Measurements from ENCODE around the gene ANKRD34B.
"Not testable (repeated sequence)": the region's sequence is repeated elsewhere in the genome, so short reads cannot be mapped to it uniquely, and the experiment has no call there.

The ANKRD34B gene

DNA sequence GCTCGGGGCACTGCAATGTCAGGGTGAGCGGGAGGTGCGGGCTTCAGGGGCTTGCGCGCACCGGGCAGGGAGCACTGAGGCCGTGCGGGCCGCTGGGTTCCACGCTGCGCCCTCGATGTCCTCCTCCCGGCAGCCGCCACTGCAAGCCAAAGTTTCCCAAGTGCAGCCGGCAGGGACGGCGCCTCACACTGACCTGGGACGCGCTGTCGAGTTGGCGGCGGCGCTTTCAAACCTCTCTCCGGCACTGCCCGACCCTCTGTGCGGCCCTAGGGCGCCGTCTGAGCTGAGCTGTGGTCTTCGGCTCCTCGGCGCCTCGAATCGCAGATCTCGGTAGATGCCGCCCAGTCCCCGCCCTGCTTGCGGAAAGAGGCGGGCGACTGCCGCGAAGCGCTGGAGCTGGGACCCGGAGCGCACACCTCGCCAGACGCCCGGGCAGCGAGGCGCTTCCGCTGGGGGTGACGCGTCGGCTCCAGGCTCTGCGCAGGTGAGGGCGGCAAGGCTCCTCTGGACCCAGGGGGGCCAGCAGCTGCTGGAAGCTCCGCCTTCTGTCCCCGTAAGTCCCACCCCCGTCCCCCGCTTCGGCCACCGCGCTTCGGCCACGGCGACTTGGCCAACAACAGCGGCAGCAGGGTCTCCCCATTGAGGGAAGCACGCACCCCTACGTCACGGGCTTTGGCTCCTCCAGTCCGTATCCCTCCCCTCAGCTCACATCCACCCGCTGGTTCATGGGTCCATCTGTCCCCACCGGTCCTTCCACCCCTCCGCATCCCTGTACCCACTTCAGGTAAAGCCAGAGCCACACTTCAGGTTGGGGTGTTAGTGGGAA is at the start of gene ANKRD34B:
Gene ANKRD34B, minus strand, starts transcription at position 320 of the 826 bp plus-strand sequence. CDS start 10,261 bp downstream, outside the sequence.
- no peak for DNase-seq

DNA sequence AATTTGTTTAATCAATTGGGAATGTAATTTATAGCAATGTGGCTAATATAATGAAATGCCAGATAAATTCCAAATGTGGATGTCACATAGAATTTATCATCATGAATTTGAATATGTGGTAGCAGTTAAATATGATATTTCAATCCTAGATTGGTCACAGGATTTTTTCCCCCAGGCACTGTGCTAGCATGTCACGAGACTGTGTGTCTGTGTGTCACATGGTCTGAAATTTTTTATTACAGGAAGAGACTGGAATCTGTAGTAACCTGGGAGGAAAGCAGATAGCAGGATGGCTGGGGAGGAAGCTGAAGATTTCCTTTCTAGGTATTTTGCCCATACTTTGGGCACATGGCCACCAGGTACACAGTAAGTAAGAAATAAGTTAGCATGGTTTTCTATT is 49.0 kb upstream of the ANKRD34B start:
- DNase-seq: no peak

DNA sequence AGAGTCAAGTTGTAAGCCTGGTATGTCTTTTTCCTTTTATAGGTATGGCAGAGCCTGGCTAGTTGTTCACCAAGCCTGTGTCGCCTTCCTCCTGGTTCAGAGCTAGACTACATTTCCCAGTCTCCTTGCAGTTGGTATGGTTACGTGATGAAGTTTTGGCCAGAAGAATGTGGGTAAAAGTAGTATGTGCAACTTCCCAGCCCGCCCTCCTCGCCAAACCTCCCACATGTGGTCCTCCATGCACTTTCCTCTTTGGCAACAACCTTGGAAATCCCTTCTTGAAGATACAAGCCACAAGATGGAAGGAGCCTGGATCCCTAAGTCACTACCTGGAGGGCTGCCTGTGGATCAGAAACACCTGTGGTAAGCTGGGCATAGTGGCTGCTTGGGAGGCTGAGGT is 48.4 kb upstream of the ANKRD34B start:
- no peak for DNase-seq

DNA sequence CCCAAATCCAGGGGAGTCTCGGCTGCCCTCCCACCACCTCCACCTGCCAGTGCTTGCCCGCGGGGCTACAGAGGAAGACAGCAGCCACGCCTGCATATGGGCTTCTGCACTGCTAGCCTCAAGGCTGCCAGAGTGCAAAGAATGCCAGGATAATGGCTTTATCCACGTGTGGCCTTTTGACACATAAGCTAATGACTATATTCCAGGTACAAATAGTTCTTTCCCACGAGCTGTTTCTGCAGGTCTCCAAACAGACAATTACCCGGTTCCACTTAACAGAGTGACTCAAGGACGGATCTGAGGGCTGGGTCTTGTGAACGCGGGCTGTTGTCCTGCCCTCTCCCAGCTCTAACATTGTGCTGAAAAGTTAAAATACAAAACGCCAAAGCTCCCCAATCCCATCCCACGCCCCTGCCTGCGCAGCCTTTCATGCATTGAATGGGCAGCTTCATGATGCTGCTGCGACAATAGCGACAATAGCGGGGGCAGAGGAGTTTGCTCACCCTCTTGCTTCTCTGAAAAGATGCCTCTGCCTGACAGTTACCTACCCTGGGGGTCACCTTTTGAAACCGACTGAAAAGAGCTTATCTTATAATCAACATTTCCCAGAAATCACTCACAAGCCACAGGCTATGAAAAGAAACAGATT is 45.3 kb upstream of the ANKRD34B start:
- no peak for DNase-seq

DNA sequence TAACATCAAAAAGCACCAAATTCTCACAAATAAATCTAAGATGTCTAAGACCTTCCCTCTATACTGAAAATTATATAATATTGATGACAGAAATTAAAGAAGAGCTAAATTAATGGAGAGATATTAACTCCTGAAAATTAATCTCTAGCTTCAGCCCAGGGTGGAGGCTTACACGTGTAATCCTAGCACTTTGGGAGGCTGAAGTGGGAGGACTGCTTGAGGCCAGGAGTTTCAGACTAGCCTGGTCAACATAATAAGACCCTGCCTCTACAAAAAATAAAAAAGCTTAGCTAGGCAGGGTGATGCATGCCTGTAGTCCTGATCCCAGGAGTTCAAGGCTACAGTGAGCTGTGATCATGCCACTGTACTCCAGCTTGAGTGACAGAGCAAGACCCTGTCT is 39.6 kb upstream of the ANKRD34B start:
- DNase-seq: no peak

DNA sequence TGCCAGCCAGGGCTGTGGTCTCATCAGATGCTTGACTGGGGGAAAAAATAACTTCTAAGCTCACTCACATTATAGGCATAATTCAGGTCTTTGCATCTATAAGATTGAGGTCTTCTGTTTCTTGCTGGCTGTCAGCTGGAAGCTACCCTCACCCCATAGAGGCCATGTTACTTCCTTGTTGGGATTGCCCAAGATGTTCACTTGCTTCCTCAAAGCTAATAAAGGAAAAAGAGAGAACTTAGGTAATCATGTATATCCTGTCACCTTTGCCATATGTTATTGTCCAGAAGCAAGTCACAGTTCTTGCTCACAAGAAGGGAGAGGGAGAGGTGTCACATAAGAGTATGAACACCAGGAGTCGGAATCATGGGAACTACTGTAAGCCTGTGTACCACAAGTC is 38.7 kb upstream of the ANKRD34B start:
- no peak for DNase-seq

DNA sequence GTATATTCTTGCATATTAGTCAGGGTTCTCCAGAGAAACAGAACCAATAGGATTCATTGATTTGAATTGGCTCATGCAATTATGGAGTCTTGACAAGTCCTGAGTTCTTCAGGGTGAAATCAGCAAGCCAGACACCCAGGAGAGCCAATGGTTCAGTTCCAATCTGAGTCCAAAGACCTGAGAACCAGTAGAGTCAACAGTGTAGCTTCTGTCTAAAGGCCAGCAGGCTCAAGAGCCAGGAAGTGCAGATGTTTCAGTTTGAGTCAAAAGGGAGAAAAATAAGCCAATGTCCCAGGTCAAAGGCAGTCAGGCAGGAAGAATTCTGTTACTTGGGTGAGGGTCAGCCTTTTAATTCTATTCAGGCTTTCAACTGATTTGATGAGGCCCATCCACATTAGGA is 37.8 kb upstream of the ANKRD34B start:
- DNase-seq: no peak

DNA sequence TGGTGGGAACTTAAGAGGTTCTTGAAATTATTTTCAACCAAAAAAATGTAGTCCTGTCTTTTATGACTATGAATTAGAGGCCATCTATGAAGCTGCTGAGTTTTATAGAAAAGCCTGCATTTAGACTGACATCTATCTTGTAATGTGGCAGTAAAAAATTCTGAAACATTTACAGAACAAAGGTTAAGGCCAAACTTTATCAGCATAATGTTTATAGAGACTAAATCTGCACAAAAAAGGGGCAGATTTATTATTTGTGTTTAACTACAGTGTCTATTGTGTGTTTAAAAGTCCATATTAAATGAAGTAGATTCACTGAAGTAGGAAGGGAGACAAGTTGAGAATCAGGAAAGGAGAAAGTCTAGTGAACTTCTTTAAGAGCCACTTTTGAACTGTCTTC is 37.3 kb upstream of the ANKRD34B start:
- DNase-seq: no peak

DNA sequence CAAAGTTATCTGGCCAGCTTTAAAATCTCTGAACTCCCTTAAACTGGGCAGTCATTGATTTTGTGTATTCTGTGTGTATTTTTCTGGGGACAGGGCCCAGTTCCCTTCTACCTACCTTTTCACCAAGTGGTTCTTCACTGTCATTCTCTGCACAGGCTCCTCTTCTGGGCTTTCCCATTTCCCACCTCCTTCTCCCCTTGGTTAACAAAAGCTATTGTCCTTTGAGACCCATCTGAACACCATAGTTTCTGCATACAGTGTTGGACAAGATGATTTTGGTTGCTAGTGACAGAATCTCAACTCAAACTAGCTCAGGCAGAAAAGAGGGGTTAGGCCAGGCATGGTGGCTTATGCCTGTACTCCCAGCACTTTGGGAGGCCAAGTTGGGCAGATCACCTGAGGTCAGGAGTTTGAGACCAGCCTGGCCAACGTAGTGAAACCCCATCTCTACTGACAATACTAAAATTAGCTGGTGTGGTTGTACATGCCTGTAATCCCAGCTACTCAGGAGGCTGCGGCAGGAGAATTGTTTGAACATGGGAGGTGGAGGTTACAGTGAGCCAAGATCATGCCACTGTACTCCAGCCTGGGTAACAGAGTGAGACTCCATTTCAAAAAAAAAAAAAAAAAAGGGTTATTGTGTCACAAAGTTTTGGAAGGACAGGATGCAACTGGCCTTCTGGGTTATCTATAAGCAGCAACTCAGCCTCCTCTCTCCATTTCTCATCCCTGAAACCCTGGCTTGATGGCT is 31.0 kb upstream of the ANKRD34B start:
- no peak for DNase-seq

DNA sequence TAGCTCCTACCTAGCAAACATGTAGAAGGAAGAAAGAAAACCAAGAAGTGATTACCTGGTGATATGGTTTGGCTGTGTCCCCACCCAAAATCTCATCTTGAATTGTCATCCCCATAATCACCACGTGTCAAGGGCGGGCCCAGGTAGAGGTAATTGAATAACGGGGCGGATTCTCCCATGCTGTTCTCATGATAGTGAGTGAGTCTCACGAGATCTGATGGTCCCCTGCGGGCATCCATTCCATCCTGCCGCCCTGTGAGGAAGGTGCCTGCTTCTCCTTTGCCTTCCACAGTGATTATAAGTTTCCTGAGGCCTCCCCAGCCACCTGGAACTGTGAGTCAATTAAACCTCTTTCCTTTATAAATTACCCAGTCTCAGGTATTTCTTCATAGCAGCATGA is 27.4 kb upstream of the ANKRD34B start:
- no peak for DNase-seq

DNA sequence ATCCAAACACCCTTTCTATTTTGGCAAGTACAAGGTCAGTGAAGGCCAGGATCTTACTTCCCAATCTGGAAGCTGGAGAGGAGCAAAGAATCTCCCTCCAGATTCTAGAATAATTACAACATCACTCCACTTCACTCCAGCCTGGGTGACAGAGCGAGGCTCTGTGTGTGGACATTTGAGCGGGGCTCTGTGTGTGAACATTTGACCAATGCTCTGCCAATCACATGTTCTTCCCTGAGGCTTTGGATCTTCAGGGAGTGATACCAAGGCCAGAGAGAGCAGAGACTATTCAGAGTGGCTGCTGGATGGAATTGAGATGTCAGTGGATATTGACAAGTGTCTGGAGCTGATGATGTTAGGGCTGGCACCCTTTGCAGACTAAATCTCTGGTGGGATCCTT is 24.7 kb upstream of the ANKRD34B start:
- no peak for DNase-seq

DNA sequence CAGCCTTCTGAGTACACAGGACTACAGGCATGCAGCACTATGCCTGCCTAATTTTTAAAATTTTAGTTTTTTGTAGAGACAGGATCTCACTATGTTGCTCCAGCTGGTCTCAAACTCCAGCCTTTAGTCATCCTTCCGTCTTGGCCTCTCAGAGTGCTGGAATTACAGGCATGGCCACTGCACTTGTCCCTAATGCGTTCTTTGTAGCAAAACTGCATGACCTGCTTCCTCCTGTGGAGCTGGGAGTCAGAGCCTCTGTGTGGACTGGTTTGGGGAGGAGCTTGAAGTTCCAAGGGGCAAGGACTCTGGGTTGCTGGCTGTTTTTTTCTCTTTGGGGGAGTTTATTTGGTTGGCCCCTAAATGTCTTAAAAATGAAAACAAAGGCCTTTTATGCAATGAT is 22.7 kb upstream of the ANKRD34B start:
- DNase-seq: no peak

DNA sequence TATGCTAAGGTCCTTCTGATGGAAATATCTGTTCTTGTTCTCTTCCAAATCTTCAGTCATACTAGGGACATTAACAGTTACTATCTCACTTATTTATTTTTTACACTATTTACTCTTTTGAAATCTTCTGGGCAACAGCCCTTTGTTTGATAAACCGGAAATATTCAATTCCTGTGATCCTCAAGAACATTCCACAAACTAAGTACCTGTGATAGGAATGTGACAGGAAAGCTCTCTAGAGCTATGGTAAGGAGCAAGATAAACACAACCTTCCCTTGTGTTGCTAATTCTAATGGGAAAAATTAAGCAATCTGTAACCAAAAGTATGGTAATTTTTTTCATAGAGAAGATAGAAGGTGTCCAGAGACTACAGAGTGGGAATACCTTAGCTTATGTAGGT is 22.0 kb upstream of the ANKRD34B start:
- no peak for DNase-seq

DNA sequence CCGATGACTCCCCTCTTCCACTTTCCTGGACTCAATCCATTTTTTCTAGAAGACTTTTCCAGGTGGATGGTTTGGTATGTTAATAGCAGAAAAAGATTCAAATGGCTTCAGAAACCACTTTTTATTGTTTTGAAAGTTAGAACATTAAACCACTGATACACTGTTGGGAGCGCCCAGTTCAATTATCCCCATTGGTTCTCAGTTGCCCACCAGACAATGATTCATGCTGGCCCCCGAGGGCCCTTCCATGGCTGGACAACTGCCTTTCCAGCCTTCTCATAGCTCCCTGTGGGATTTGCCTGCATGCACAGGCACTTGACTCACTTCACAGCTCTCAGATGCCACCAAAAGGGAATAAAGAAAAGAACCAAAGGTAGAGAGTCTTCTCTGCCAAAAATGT is 21.3 kb upstream of the ANKRD34B start:
- DNase-seq: no peak

DNA sequence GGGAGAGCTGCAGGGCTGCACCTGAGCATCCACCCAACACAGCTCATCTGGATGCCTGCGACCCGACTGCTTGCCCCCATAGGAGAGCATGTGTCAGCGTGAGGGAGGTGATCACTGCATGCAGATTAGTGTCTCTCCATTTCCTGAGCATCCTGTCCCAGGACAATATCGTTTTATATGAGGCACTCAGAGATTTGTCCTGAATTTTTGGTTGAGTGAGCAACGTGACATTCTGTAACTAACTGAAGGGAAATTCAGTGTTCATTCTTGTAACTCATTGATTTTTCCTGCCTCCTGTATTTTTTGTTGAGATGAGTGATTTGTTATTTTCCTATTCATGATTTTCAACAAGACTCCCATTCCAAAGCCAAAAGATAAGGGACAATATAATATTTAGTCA is 20.7 kb upstream of the ANKRD34B start:
- no peak for DNase-seq

DNA sequence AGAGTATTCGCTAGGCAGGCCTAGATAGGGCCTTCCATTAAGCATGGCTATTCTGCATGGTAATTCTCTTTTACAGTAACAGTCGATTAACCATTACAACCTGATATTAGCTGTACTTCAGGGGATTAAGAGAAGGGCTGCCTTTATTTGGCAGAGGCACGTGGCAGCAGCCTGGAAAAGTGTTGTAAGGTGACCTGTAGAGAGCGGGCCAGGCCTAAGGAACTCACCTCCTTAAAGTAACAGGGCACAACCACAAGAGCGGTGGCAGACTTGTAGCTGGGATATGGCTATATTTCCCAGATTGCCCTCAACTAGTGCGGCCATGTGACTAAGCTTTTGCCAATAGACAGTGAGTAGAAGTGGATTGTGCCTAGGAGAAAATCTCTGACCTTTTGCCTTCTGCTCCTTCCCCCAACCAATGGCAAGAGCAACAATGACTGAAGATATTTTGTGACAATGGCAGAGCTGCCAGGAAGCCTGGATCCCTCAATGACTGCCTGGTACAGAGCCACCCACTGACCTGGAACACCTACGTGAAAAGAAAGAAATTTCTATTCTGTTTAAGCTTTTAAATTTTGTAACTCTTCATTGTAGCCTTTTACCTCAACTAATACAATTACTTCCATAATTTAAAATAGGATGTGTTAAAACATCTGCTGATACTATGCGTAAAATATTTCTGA is 18.9 kb upstream of the ANKRD34B start:
- DNase-seq: no peak

DNA sequence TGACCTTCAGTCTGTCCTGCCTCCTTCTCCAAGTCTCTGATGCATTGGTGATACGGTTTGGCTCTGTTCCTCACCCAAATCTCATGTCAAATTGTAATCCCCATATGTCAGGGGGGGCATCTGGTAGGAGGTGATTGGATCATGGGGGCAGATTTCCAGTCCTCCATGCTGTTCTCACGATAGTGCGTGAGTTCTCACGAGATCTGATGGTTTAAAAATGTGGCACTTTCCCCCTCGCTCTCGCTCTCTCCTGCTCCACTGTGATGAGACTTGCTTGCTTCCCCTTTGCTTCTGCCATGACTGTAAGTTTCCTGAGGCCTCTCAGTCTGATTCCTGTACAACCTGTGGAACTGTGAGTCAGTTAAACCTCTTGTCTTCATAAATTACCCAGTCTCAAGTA is 14.7 kb upstream of the ANKRD34B start:
- no peak for DNase-seq

DNA sequence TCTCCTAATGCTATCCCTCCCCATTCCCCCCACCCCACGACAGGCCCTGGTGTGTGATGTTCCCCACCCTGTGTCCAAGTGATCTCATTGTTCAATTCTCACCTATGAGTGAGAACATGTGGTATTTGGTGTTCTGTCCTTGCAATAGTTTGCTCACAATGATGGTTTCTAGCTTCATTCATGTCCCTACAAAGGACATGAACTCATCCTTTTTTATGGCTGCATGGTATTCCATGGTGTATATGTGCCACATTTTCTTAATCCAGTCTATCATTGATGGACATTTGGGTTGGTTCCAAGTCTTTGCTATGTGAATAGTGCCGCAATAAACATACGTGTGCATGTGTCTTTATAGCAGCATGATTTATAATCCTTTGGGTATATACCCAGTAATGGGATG is 10.2 kb upstream of the ANKRD34B start:
- DNase-seq: not testable (repeated sequence)

DNA sequence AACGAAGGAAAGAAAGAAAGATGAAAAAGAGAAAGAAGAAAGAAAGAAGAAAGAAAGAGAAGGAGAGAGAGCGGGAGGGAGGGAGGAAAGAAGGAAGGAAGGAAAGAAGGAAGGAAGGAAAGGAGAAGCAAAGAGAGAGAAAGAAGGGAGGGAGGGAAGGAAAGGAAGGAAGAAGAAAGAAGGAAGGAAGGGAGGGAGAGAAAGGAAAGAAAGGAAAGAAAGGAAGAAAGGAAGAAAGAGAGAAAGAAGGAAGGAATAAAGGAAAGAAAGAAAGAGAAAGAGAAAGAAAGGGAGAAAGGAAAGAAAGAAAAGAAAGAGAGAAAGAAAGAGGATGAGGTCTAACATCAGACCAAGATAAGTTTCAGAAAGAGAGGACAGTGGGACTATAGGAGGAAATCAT is 9.0 kb upstream of the ANKRD34B start:
- no peak for DNase-seq

DNA sequence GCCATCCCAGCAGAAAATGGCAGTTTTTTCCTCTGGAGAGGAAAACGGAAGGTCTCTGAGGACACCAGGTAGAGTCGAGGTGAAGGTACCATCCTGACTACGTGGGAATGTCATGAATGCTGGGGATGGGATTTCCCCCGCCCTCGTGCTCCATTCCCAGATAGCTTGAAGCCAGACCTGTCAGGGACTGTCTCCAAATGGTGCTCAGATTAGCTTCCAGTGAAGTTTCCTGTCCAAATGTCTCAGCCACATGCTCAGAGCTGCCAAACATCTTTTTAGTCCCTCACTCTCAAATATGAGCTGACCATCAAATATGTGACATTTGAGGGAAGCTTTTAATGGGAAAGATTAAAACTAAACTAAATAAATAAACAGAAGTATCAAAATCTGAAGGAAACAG is 7.6 kb upstream of the ANKRD34B start:
- DNase-seq: no peak

DNA sequence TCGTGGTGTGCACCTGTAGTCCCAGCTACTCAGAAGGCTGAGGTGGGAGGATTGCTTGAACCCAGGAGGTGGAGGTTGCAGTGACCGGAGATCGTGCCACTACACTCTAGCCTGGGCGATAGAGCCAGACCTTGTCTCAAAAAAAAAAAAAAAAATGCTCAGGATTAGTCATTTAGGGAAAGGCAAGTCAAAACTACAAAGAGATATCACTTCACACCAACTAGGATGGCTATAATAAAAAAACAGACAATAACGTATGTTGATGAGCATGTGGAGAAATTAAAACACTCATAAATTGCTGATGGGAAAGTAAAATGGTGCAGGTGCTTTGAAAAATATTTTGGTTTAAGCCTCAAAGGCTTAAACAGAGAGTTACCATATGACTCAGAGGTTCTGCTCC is 6.3 kb upstream of the ANKRD34B start:
- DNase-seq: no peak

DNA sequence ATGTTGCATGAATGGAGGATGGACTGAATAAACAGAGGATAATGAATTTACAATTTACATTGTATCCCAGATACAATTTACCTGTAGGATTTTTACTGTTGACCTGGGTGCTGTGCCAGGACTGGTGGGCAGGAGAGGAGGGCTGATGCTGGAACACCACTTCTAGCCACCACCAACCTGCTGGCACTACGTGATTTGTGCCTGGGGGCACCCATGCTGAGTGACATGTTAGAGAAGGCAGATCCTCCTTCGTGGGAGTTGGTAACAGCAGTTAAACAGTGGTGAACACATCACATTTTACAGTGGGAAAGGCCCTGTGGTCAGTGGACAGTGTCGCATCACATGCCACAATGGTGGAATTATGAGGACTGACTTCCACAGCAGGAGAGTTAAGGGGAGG is 3.0 kb upstream of the ANKRD34B start:
- no peak for DNase-seq

All from NCI-H187 treated with DMSO at 0.1 percent for 48 hours (cell line).